Measurements from ENCODE around the gene PBX3.

The PBX3 gene

DNA sequence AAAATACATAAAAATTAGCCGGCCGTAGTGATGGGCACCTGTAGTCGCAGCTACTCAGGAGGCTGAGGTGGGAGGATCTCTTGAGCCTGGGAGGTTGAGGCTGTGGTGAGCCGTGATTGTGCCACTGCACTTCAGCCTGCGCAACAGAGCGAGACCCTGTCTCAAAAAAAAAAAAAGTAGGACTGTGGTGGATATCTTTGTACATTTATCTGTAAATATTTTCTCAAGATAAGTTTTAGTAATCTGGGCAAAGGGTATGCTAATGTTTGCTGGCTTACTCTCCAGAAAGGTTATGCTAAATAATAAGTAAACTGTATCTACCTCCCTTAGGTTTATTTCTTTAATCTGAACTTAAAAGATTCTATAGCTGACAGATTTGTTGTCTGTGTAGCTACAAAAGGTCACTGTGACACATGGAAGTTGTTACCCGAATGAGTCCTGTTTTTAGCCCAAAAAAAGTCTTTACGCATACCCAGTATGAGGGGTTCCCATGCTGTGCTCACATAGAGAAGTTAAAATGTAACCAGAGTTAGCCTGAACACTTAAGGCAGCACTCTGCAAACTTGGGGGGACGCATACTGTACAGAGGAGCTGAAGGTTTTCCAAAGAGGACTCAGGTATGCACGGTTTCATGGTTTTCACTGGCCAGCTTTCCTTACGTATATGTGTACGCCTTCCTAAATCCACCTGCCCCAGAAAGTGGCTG is 206.3 kb downstream of the PBX3 start:
- no peak for DNase-seq

DNA sequence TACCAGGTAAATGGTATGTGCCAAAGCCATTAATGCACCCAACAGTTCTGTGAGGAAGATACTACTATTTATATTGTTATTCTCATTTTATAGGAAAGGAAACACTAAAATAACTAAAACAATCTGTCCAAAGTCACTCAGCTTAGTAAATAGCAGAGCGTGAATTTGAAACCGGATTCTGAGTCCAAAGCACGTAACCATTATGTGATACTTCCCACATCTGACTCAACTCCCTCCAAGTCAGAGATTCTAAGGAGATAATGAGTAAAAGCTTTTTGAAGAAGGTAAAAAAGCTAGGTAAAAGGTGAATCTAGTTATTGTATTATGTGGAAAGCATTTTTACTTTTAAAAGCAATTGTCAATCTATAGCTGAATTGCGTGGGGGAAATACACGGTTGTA is 208.9 kb downstream of the PBX3 start:
- no peak for DNase-seq

DNA sequence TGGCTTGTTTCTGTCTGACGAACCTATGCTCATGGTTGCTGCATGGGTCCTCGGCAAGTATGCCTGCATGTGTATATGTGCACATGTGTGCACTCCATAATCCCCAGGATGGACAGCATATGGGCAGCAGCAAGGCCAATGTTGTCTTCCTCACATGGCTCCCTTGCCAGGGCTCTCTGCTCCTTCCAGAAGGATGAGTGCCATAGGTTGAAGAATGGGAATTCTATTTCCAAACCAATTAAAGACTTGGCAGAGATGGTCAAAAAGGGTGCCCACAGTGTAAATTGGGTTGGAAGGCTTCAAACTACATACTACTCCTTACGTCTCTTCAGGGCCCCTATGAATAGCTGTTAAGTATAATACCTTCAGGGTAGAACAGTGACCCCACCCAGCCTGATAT is 212.1 kb downstream of the PBX3 start:
- DNase-seq, result no peak

DNA sequence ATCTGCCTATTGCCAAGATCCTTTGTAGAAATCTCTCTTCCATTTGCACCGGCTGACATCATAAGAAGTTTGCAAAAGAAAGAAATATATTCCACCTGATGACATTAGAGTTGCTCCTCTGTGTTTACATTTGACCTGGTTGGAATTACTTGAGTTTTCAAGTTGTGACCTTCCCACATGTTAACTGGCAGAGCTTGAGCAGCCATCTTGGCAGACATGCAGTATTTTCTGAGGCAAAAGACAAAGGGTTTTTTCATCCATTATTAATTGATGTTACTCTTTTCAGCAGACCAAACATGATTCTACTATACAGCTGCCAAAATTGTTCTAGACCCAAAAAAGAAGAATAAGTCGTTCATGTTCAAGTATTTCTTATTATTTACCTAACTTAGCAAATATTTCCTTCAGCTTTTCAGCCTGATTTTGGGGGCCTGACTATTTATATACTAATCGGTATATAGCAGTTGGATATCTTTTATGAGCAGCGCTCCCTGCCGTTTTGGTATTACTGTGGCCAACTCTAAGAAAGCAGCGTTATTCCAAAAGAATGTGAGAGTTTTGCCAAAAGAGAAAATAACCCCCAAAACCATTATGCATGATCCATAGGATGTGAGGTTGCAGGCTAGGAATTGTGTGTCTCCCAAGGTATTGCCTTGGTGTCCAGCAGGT is 212.9 kb downstream of the PBX3 start:
- DNase-seq, result no peak

DNA sequence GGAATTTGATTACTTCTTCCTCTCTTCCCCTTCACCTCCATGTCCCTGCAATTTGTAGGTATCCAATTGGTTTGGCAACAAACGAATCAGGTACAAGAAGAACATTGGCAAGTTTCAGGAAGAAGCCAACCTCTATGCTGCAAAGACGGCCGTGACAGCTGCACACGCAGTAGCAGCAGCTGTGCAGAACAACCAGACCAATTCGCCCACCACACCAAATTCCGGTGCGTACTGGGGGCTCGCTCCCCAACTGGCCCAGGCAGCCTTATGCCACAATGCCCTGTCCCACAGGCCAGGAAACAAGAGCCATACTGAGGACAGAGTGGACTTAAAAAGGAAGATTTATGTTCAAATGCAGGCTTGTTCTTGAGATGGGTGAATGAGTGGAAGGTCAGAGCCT is 213.5 kb downstream of the PBX3 start:
- DNase-seq, result no peak

DNA sequence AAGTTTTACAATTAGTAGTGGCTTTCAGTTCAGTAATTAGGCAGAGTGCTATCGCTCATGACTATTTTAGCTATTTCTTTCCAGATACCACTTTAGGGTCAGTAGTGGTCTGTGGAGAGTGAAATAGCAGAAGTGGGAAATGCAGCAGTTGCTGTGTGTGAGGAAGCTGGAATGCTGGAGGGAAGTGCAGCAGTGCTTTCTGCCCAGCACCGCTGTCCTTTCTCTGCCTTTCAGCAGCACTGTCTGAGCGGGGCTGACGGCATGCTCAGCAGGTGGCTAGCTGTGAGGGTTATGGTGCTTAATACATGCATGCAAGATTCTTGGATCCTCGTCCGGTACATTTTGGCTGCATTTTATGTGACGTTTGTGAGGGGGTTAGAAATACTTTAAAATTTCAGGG is 213.9 kb downstream of the PBX3 start:
- DNase-seq, result peak; percentile 46 to 71 (median 62)

DNA sequence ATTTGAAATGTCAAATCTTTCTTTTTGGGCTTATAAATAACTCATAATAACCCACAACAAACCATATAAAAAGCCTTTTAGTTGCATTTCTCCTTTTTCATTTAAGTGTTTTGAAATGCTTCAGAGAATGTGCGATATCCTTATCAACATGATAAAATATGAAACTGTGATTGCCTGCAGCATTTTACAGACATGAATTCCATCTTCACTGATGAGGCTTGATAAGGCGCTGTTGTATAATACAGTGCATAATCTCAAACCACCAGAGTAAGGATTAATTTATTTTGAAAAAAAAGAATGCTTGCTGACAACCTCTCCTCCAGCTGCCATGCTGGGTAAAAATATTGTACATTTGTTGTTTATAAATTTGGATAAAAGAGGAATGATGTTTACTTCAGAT is 216.8 kb downstream of the PBX3 start:
- DNase-seq, result no peak

DNA sequence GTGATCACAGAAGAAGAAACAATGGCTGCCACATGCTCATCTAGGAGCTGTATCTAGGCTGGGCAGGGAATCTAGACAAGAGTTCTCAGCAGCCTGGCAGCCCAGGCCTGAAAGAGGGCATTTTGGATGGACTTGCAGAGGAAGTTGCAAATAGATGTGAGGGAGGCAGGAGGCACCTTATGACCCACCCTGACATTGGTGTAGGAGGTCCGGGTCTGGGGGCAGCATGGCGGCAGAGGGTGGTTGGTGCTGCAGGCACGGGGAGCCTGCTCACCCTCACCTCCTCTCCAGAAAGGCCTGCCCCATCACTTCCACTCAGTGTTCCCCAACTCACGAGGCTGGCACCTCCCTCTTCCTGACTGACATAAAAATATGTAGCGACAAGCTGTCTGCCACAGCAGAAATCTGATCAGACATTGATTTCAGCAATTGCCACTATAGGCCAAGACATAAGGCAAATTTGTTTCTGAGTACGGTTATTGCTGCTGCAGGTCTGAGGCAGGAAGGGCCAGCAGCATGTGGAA is 217.6 kb downstream of the PBX3 start:
- no peak for DNase-seq

DNA sequence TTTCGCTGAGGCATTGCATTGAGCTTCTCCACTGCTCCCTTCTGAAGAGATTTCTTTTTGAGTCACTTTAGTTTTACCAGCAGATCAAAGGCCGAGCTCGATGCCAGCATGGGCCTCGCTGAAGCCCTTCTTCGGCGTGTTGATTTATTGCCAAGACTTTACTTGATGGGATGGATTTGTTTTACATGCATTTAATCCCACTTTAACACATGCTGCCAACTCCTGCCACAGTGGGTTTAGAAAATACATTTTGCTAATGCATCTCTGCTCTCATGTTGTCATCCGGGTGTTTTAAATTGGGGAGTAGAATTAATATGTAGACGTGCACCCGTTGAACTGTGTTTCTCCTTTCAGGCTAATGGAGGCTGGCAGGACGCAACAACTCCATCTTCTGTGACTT is 218.3 kb downstream of the PBX3 start:
- DNase-seq, result no peak

DNA sequence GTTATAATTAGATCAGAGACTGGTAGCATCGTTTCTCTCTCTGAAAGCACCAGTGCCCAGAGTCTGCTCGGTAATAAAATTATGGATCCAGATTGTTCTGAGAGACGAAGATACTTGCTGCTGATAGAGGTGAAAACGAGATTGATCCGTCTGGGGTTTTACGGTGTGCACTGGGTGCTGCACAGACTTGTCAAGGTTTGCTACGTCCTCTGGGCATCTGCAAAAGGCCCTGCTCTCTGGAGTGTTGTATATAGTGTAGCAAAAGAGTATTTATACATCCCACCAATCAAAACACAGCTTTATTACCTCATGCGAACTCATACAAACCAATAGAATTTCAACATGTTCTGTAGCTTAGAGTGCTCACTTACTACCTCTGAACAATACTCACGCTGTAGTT is 219.3 kb downstream of the PBX3 start:
- DNase-seq, result no peak

DNA sequence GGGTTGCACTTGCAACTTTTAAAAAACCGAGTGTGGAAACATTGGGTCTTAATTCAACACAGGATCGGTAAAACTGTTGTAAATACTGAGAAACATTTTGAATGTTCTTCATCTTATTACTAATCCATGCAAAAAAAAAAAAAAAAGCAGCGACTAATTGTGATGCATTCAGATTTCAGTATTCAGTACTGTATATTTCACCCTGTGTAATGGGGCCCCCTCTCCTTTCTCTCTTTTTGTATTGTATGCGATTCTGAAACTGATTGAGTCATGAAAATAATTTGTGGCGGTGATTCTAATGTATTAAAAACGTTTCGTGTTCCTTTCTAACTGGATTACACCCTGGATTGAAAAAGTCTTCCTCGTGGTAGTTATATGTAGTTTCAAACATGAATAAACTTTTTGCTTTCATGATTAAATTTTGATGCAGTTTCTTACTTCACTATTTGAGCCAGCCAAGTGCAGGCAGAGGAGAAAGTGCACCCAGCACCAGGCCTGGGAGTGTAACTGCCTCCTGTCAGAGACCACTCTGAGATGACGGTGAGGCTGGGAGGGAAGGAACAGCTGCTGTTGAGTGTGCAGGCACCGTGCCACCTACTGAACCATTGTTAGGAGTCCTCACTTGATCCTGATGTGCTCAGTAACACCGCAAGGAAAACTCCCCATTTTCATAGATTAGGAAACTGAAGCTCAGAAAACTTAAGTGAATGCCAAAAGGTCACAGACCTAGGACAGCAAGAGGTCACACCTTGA is 220.0 kb downstream of the PBX3 start:
- no peak for DNase-seq

DNA sequence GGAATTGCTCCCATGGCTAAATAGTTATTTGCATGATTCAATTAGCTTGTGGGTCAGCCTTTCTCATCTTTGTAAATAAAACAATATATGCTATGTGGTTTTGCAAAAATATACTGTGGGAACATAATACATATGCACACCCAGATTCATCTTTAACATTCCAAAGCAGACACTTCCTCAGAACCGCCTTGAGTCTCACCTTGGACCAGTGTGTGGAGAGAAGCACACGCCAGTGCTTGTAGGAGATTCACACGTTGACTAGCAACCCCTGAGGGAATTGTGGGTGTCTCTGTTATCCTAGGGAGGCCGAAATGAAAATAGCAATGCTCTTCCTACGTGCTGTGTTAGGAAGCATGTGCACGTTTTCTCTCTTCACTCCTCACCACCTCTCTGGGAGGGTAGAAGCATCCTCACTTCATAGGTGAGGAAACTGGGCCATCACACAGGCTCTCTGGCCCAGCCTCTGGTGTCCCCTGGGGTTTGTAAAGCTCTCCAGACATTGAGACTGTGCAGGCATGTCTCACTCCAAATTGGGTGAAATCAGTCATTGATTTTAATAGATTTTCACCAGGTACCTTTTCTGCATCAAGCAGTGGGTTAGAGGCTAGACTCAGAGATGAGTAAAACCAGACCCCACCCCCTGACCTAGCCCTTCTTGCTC is 221.7 kb downstream of the PBX3 start:
- no peak for DNase-seq

DNA sequence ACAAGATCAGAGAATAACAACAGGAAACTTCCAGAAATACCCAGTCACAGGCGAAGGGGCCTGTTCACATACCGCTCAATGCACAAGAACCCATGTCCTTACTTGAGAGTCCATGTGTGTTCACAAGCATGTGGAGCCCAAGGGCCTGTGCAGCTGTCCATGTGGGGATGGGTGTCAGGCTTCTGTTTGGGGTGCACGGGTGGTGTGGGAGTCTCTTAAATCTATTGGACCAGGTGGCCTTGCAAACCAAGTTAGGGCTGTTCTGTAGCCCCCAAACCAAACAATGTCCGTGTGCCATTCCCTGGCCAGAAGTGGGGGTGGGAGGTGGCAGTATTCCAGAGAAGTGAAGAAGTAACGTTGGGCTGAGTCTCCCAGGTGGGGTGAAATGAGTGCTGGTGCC is 222.3 kb downstream of the PBX3 start:
- no peak for DNase-seq

DNA sequence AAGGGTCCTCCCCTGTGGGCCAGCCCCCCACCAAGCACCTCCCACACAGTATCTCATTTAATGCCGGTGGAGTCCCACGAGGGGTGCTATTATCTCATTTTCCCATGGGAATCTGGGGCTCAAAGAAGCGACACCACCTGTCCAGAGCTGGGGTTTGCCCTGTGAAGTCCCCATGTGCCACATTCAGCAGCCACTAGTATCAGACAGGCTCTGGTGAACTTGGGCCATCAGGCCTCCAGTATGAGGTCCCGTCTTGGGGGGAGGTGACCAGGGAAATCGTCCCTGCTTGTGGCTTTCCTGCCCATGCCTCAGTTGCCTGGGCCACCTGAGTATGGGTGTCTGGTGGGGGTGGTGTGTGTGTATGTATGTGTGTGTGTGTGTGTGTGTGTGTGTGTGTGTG is 222.7 kb downstream of the PBX3 start:
- no peak for DNase-seq

DNA sequence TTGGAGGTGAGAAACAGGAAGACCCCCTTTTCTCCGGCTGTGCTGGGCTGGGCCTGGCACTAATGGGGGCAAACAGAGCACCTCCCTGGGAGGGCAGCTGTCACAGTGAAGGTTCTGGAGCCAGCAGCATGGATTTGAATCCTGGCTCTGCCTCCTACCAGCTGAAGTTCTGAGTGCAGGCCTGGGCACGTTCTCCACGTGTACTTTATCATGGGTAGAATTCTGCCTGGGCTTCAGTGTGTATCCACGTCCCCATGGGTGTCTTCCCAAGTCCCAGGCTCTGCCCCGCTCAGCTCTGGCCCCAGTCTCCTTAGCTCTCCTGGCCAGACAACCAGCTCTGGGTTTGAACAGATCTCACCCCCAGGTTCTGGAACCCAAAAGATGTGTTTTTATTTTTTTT is 223.2 kb downstream of the PBX3 start:
- no peak for DNase-seq

DNA sequence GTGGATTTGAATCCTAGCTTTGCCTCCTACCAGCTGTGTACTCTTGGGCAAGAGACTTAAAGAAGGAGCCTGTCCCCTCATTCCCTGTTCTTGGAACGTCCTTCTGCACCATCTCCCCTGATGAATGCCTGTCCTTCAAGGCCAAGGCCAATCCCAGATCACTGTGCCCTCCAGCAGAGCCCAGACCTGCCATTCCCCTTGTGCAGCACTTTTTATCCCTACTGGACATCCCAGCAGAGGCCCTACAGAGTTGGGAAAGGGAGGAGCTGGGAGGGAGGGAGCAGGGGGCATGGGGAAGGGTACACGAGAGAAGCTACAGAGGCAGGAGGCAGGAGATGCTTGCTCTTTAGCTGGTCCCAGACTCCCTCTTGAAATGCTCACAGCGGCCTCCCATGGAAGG is 223.9 kb downstream of the PBX3 start:
- DNase-seq, result no peak

DNA sequence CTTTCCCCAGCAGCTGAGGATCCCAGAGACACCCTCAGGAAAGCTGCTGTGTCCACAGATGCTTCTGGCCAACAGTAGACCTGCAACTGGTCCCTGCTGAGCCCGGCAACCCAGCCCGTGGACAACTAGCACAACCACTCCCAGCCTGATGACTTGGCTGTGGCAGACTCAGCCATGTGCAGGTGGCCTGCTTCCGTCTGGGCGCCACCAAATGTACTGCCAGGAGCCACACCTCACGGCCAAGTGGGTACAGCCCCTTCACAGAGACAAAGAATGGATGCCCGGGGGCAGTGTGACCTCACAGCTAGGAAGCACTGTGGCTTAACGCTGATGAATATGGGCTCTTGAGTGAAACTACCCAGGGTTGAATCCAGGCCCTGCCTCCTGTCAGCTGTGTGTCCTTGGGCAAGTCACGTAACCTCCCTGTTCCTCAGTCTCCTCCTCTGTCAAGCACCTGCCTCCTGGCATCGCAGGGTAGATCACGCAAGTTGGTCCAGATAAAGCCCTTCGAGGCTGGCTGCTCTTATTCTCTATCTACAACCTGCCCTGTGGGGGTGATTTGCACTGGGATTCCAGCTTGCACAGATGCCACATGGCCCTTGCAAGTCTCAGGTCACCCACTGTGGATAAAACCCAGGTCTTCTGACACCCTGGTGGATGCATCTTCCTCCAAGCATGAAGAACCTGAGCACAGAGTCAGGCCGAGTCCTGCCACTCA is 225.0 kb downstream of the PBX3 start:
- no peak for DNase-seq

DNA sequence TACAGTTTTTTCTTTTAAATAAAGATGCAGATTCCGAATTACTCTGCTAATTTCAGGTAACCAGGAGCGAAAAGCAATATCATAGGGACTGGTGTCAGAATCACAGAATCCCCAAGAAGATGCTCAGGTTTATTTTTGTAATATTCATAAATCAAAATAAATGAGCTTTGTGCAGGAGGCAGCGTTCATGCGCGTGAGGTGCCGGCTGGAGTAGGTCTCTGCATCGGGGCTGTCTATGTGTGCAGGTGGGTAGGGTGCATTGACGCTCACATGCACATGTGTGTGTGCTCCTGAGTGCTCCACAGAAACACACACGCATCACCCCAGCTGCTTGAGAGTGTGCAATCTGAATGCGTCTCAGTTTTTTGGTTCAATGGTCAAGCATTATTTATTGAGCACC is 226.4 kb downstream of the PBX3 start:
- DNase-seq, result no peak

DNA sequence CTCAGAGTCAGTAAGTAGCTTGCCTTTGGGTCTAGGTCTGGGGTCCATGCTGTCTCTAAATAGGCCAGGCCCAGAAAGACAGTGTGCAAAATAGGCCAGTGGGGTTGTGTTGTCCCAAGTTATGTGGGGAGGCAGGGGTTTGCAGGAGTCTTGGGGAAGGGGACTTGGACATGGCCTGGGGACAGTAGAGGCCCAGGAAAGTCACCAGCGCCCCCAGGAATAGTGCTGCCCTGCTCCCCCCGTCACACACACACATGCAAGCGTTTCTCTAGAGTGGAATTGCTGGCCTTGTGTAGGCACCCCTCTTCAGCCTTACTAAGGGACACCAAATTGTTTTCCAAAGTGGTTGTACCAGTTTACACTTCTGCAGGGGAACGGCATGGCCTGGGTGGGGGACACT is 227.5 kb downstream of the PBX3 start:
- no peak for DNase-seq

DNA sequence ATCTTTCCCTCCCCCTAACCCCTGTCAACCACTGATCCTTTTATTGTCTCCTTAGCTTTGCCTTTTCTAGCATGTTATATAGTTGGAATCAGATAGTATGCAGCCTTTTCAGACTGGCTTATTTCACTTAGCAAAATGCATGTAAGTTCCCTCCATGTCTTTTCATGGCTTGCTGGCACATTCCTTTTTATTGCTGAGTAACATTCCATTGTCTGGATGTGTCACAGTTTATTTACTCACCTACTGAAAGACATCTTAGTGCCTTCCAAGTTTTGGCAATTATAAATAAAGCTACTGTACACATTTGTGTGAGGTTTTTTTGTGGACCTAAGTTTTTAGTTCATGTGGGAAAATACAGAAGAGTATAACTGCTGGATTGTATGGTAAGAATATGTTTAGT is 230.1 kb downstream of the PBX3 start:
- no peak for DNase-seq

DNA sequence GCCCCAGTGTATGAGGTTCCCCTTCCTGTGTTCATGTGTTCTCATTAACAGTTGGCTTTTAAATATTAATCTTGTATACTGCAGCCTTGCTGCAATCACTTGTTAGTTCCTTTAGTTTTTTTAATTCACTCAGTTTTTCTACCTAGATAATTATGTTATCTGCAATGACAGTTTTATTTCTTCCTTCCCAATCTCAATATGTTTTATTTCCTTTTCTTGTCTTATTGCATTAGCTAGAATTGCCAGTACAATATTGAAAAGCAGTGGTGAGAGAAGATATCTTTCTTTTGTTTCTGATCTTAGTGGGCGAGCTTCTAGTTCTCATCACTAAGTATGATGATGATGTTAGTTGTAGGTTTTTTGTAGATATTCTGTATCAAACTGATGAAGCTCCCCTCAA is 232.2 kb downstream of the PBX3 start:
- no peak for DNase-seq

DNA sequence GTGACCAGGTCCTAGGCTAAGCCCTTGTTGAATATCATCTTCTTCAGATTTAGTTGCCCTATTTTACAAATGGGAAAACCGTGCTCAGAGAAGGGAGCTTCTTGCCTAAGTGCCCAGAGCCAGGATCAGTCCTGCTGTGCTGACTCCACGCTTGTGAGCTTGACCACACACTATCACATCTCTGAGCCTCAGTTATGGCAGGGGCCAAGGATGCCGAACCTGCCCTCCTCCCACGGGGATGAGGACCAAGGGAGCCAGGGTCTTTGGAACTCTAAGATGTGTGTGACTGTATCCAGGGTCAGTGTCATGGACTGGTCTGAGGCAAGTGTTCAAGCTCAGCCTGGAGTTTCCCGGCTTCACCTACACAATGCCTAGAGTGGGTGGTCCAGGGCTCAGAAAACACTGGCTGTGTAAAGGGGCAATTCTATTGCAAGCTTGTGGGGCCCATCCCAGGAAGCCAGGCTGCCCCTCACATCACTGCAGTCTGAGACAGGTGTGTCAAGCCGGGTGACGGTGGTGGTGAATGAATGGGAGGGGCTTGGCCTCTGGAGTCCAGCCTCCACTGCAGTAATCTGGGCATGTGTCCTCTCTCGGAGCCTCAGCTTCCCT is 235.7 kb downstream of the PBX3 start:
- no peak for DNase-seq

All from suppressor macrophage (primary cell).